ENCODE results near the gene ZFTA.
"Not testable (repeated sequence)": the region's sequence is repeated elsewhere in the genome, so short reads cannot be mapped to it uniquely, and the experiment has no call there.

The ZFTA gene

DNA sequence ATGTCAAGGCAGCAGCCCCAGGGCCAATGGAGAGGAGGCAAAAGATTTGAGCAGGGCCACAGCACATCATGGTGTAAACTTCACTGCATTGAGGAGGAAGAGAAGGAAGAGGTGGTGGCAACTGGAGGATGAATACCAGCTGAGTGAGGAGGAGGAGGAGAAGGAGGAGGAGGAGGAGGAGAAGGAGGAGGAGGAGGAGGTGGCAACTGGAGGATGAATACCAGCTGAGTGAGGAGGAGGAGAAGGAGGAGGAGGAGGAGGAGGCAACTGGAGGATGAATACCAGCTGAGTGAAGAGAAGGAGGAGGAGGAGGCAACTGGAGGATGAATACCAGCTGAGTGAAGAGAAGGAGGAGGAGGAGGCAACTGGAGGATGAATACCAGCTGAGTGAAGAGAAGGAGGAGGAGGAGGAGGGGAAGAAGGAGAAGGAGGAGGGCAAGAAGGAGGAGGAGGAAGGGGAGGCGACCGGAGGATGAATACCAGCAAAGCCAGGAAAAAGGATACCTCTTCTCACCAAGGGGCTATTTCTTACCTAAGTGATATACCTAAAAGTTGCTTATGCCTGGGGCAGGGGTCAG lies 3.3 kb upstream of the ZFTA start:
- DNase-seq: not testable (repeated sequence)

DNA sequence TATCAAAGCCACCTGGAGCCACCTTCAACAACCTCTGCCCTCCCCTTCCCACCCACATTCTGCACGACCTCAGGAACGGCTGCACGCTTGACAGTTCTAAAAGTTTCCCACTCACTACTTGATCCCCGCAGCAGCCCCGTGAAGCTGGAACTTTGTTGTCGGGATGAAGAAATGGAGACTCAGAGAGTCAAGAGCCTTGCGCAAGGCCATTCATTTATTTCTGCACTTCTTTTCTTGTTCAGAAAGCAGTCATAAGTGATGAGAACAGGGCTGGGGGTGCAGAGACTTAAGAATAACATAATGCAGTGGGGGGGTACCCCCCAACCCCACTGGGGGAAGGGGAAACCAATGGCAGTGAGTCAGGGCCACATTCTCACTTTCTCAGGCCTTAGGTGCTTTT lies 2.2 kb upstream of the ZFTA start:
- no peak for DNase-seq

DNA sequence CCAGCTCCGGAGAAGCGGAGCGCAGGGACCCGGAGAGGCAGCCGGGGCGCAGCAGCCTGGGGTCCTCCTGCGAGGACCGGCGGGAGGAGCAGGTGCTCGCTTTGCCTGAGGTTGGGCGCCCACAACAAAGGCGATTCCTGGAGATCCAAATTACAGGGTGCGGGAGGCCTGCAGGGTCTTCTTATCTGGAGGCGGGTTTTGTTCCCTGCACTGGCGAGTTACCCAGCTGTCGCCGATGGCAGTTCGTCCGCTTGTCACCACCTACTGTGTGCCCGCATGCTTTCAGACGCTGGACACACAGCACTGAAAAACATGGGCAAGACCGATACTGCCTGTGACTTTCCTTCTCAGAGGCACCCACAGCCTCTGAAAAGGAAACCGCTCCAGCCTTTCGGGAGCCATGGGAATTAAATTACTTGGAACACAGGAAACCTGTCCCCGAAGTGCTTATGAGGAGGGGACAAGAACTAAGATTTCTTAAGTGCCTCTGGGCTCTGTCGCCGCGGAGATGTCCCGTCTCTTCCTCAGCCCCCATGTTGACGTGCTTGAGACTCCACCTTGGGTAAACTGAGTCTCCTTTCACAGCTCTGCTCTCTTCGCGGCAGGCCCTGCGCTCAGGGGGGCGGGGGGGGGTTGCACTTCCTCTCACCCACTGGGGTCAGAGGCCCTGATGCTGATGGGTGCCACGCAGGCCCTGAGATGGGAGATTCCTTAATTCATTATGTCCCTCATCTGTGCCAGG lies 1.3 kb upstream of the ZFTA start:
- DNase-seq: no peak

DNA sequence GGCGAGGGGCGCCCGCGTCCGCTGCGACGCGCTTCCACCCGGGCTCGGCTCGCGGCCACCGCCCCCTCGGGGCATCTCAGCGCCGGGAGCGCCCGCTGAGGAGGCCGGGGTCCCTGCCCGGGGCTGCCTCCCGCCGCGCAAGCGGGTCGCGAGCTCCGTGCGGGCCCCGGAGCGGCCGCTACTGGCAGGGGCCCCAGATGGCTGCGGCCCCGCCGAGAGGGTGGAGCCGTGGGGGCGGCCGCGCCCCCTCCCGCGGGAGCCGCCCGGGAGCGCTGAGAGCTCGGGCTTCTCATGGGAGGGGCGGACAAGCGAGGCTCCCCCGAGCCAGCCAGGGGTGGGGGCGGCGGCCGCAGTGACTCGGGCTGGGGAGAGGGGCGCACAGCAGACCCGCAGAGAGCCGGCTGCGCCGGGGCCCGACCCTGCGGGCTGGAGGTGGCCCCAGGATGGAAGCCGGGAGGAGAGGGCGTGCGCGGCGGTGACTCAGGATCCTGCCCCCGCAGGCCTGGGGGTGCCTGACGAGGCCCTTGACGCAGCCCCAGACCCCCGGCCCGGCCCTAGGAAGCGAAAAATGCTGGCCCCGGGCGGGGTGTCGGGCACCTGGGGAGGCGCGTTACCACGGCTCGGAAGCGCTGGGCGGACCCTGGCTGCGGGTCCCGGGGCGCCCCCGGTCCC lies 603 bp upstream of the ZFTA start:
- no peak for DNase-seq

DNA sequence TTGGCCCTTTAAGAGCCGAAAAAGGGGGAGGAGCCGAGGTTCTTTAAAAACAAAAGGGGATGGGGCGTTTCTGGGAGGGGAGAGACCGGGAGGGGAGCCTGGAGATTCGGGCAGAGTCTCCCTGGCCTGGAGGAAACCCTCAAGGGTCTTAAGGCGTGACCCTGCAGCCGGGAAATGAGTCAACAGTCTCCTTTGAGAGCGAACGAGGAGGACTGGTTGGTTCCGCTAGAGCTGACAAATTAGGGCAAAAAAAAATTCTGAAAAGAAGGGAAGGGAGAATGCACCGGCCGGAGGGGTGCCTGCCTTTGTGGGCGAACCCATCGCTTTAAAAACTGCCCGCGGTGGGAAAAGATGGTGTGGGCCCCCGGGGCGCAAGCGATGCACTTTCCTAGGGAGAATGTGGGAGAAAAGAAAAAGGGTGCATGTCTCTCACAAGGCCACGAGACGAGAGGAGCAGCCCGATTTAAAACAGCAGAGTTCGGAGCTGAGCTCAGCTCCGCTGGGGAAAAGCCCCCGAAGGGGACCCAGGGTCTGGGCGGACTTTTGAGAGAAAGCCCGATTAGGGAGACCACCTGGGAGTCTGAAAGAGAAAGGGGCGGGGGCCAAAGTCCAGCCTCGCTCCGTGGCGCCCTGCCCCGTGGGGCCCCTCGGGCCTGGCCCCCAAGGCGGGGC lies 874 bp downstream of the ZFTA start:
- peak; percentile 14 for DNase-seq

DNA sequence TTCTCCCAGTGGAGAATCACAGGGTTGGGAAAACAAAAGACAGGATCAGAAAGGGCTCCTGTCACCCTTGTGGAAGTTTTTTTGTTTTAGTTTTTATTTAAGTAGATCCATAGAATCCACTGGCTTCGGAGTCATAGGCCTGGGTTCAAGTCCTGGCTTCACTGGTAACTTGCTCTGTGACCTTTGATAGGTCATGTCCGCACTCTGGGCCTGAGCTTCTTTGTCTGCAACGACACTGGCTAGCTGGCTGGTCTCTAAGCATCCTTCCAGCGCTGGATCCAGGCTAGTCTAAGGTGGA lies 1.4 kb downstream of the ZFTA start:
- no peak for DNase-seq

DNA sequence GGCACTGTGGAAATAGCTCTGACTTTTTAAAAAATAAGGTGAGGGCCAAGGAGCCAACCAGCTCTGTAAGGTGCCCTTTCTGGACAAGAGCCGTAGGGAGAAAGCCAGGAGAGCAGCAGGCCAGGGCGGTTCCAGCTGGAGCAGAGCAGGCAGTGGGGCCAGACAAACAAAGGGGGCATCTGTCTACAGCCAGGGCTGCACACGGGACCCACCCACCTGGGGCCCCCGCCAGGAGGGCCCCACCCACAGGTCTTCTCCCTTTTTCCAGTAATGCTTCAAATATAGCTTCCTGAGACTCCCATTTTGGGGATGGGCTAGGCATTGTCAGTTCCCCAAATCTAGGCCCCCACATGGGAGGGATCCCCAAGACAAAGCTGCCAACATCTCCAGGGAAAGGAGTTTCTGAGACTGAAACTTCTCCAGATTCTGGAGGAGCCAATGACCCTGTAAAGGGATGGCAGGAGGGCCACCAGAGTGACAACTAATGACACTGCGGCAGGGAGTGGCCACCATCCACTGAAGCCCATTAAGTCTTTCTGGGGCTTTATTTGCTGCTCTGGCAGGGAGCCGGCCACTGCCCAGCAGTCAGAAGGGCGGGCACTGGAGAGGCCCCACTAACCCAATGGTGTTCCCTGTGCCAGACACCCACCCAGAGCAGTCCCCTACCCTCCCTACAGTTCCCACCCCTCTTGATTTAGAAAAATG lies 1.9 kb downstream of the ZFTA start:
- no peak for DNase-seq

DNA sequence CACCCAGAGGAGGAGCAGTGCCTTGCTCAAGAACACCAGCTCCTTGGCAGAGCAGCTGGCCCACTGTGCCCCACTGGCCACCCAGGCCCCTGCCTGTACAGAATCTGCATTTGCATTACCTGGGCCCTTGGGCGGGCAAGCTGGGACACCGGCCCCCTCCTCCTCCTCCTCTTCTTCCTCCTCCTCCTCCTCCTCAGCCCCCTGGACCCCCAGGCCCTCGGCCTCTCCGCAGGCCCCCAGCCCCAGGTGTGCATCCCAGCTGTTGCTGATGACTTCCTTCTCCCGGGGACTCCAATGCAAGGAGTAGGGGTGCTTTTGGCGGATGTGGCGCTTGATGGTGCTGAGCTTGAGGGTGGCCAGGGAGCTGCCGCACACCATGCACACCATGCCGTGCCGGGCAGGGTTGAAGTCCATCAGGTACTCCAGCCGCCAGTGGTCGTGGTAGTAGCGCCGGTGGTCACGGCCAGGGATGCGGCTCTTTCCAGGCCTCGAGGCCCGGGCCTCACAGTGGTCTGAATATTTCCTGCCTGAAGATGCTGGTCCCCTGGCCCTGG lies 2.8 kb downstream of the ZFTA start:
- no peak for DNase-seq

DNA sequence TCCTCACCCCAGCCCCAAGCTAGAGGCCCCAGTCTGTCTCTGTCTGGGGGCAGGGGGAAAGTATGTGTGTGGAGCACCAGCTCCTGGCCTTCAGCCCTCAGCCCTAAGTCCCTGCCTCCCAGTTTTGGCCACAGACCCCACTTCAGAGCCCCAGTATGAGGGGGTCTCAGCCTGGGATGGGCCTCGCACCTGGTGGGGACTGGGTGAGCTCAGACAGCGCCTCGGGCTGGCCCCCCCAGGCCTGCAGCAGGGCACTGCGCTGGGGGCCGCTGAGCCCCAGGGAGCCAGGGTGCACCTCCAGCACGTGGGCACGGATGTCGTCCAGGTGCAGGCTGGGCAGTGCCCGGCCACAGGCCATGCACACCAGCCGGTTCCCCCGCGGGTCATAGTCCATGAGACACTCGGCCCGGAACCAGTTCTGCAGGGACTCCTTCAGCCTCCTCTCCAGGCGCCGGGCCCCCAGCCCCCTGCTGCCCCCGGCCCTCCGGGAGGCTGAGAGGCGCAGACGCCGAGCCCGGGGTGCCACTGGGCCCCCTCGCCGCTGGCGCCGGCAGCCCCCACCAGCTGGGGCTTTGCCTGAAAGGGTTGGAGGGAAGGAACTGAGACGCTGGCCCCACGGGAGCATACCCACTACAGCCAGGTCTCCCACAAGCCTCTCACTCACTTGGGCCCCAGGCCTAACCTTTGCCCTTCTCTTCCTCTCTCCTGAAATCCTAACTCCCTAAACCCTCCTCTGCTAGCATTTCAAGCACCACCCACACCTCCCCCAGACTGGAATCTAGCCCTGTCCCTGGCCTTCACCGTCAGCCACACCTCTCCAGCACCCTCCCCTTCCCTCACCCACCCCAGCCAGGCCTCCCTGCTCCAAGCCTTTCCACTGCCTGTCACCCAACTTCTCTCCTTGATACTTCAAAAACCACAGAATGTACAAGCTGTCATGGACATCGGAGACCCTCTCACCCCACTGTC lies 3.6 kb downstream of the ZFTA start:
- no peak for DNase-seq

DNA sequence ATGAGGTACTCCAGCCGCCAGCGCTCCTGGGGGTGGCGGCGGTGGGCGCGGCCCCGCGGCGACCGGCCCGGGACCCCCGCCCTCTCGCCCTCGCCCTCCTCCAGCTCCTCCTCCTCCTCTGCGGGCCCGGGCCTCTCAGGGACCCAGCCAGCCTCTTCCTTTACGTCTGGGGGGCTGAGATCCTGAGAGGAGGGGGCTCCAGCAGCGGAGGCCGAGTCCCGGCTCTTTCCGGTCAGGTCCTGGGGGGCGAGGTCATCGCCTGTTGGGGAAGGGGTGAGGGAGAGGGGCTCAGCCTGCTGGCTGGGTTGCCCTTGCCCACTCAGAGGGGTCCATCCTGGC lies 4.3 kb downstream of the ZFTA start:
- no peak for DNase-seq

DNA sequence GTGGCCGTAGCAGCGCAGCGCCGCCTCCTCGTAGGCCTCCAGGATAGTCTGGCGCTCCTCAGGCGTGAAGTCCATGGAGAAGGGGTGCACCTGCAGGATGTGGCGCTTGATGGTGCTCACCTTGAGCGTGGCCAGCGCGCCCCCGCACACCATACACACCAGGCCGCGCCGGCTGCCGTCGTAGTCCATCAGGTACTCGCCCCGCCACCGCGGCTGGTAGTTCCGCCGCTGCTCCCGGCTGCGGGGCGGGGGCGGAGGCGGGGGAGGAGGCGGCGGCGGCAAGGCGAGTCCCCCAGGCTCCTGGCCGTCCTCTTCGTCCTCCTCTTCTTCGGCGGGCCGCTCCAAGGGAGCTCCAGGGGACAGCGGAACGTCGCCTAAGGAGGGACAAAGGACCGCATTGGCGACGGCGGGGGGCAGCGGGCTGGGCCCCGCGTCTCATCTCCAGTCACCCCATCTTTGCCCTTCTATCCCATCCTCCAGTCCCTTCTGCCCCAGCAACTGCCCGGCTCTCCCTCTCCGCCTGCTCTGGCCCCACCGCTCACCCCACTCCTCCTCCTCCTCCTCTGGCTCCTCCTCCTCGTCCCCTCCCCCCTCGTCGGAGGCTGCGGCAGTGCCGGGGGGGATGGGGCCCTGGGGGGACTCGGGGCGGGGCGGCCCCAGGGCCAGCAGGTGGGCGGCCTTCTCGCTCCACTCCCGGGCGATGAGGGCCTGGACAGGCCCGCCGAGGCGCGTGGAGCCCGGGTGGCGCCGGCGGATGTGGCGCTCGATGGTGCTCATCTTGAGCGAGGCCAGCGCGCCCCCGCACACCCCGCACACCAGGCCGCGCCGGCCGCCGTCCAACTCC lies 4.9 kb downstream of the ZFTA start:
- no peak for DNase-seq

DNA sequence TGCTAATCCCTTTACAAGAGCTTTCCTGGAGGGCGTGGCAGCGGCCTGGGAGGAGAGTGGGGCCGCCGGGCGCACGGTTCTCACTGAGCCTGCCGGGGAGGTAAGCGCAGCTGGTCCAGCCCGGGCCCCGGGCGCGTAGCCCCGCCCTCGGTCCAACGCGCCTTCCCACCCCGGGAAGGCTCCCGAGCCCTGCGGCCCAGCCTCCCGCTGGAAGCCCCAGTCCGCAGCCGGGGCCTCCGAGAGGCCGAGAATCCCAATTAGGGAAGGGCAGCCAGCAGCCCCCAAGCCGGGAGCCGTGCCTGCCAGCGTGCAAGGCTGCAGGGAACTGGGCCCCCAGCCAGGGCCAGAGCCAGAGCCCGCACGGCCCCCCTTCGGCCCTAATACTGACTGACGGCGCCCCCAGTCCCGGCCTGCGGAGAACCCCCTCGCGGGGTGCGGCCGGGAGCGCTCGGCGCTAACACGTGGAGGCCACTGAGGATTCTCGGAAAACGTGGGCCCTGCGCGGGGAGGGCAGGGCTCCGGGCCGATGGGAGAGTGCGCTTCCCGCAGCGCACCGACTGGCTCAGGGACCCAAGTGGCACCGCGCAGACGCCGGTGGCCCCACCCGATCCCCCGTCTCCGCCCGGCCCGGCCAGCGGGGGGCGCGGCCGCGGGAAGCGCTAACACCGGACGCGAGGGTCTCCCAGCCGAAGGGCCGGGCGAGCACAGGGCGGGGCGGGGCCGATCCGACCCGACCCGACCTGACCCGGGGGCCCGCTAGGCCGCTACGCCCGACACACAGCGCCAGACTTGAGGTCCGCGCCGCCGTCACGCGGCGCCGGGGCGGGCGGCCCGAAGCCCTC lies 5.7 kb downstream of the ZFTA start:
- DNase-seq: no peak

DNA sequence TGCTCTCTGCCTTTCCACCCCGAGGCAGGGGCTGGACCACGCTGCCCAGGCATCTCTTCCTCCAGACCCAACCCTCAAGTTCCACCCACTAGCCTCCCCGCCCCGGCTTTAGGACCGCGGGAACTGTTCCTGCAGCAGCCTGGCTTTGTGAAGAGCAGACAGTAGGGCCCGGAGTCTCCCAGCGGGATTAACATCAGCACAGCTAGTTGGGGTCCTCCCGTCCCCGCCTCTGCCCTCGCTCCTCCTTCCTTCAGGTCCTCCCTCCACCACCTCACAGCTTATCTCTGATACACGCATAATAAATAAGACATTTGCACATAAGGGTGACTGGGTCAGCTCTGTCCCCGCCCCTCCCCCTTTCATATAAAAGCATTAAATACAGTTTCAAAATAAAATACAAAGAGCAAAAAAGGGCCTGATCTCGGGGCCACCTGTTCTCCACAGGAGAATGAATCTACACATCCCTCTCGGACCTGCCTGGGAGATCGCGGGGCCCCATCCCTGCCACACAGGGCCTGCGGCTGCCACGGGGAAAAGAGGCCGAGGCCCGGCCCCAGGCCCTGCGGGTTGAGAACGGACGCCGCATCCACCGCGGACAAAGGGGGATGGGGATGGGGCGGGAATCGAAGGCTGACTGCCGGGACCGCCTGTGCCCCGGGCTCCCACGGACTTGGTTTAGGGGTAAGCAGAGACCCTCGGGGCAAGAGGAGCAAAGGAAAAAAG lies 6.5 kb downstream of the ZFTA start:
- DNase-seq: no peak

DNA sequence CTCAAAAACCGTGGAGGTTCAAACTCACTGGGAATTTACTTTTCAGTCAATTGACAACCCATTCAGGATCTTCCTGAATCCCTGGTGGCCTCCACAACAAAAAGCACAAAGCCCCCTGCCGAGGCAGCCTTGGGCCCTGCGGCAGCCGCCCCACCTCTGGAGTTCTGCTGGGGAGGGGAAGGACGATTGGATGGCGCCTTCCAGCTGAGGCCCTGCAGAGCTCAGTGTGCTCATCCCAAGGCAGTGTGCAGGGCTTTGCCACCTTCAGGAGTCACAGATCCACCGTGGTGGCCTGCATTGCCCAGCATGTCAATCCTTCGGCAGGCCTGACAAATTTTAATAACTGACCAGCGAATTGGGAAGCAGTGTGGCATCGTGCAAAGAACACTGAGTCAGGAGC lies 7.4 kb downstream of the ZFTA start:
- DNase-seq: no peak

DNA sequence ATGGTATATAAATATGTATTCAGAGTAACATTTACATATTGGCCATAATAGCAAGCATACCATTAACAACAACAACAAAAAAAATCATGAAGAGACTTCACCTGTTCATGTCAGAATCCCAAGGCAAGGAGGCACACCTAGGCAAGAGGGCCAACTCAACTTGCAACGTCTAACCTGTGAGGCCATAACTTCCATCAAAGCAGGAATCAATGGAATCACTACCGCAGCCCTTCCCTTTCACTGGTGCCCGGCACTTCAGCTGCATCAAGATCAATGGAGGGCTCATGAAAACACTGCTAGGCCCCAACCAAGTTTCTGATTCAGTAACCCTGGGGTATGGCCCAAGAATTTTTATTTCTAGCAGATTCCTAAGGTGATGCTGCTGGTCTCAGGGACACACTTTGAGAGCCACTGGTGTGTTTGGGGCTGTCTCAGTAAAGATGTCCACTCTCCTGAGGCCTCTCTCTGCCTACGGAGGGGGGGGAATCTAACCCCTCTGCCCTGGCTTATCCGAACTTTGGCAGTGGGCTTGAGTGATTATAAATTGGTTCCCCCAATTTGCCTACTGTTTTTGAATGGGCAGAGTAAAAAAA lies 8.0 kb downstream of the ZFTA start:
- DNase-seq: no peak

DNA sequence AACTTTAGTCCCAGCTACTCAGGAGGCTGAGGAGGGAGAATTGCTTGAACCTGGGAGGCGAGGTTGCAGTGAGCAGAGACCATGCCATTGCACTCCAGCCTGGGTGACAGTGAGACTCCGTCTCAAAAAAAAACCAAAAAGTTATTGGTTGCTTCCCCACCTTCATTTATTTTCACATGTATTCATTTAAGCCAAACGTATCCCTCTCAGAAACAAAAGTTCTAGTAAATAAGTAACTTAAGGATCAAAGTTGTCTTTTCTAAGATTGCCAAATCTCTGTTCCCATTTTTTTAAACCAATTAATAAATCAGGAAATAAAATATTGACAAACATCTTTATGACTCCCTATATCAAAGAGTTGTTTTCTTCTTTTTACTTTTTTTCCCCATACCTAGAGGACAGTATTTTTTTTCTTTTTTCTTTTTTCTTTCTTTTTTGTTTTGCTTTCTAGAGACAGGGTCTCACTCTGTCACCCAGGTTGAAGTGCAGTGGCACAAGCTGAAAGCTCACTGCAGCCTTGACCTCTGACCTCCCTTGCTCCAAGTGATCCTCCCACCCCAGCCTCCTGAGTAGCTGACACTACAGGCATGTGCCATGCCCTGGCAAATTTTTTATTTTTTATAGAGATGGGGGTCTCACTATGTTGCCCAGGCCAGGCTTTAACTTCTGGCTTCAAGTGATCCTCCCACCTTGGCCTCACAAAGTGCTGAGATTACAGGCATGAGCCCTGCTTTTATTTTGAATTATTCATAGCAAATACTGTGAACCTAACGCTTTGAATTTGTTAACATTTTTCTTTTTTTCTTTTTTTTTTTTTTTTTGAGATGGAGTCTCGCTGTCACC lies 11.4 kb downstream of the ZFTA start:
- DNase-seq: no peak

DNA sequence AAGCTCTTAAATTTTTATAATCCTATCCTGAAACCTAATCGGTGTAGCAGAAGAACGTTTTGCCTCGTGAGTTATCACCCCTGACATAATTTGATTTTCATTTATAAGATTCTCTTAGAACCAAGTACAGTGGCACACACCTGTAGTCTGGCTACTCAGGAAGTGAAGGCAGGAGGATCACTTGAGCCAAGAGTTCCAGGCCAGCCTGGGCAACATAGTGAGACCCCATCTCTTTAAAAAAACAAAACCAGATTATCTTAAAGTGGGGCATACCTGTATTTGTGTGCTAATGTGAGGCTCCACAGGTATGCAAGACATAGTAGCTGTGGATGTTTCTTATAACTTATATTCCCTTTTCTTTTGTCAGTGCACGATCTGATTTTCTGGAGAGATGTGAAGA lies 19.0 kb downstream of the ZFTA start:
- DNase-seq: no peak

DNA sequence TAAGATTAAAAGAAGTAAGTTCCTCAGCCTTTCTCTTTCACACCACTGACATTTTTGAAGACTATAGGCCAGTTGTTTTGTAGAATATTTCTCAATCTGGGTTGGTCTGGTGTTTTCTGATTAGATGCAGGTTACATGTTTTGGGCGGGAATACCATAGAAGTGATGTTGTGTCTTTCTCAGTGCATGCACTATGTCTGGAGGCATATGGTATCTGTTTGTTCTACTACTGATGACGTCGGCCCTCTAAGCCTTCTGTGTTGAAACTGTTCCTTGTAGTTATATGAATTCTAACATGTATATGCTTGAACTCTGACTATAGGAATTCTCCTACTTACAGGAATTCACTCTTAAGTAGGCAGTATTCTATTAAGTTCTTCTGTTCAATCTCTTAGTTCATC lies 21.6 kb downstream of the ZFTA start:
- DNase-seq: no peak

Data from NCI-H1694 (cell line).